Measurements from ENCODE around the gene FAM163B. TPM values are rescaled to one million over a fixed set of nuclear protein-coding genes. Genes with fewer than 3 reads are reported as not detected.

The FAM163B gene
- total and polyA plus RNA-seq, 4 donors, result 2.1 to 4.0 (median 3.4) TPM

- H3K36me3 ChIP-seq (ENCODE audit: control insufficient read depth in 4 of 4, insufficient read depth in 3 of 4, low read depth in 1 of 4, low read length in 3 of 4), result no peaks in the 10 kb centered on the region
- H3K27me3 ChIP-seq (ENCODE audit: control insufficient read depth in 4 of 4, insufficient read depth in 4 of 4, low read length in 3 of 4), result no peaks in the 10 kb centered on the region
- H3K9me3 ChIP-seq (ENCODE audit: control insufficient read depth in 4 of 4, low read length in 3 of 4), result no peaks in the 10 kb centered on the region
- WGBS, result 68% methylated on average over 27 of the region's 27 CpGs
- TF ChIP-seq TAF1 (conservative IDR thresholded peaks at IDR 0.05) (no peak), HNF4A (conservative IDR thresholded peaks at IDR 0.05) (no peak), SP1 (IDR thresholded peaks at IDR 0.05) (no peak), YY1 (IDR thresholded peaks at IDR 0.05) (no peak), RXRA (IDR thresholded peaks at IDR 0.05) (no peak), RAD21 (IDR thresholded peaks at IDR 0.05) (no peak), JUND (IDR thresholded peaks at IDR 0.05) (no peak), NR2F2 (IDR thresholded peaks at IDR 0.05) (no peak), GABPA (IDR thresholded peaks at IDR 0.05 in 1 of 2, conservative IDR thresholded peaks at IDR 0.05 in 1 of 2) (no peak), MAX (IDR thresholded peaks at IDR 0.05) (no peak), EGR1 (IDR thresholded peaks at IDR 0.05; ENCODE audit: low read depth in 2 of 2) (no peak), FOXA2 (IDR thresholded peaks at IDR 0.05) (no peak)
- TF ChIP-seq, protein P1, sequence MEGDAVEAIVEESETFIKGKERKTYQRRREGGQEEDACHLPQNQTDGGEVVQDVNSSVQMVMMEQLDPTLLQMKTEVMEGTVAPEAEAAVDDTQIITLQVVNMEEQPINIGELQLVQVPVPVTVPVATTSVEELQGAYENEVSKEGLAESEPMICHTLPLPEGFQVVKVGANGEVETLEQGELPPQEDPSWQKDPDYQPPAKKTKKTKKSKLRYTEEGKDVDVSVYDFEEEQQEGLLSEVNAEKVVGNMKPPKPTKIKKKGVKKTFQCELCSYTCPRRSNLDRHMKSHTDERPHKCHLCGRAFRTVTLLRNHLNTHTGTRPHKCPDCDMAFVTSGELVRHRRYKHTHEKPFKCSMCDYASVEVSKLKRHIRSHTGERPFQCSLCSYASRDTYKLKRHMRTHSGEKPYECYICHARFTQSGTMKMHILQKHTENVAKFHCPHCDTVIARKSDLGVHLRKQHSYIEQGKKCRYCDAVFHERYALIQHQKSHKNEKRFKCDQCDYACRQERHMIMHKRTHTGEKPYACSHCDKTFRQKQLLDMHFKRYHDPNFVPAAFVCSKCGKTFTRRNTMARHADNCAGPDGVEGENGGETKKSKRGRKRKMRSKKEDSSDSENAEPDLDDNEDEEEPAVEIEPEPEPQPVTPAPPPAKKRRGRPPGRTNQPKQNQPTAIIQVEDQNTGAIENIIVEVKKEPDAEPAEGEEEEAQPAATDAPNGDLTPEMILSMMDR (IDR thresholded peaks at IDR 0.05; ENCODE audit: low read depth, low read length, missing input control), result no peak
- no peak overlapping the region for H3K4me3 ChIP-seq (ENCODE audit: low read depth in 1 of 3, low read length in 3 of 3)
- H3K4me1 ChIP-seq (ENCODE audit: control insufficient read depth in 4 of 4, insufficient read depth in 4 of 4, low read length in 3 of 4), result no peaks in the 10 kb centered on the region
- no peak overlapping the region for H3K9ac ChIP-seq (ENCODE audit: low read depth in 1 of 2, low read length in 2 of 2)
- no peak overlapping the region for H3K27ac ChIP-seq (ENCODE audit: low read depth in 1 of 2, low read length in 2 of 2)
- no peak for DNase-seq (ENCODE audit: low spot score)
Measured at GRCh38 chr9:133632806-133633680, 23.9 kb upstream of the FAM163B start.

GRCh38 chr9:133631111-133631510 lies 21.9 kb upstream of the FAM163B start:
- no peaks in the 10 kb centered on the region for H3K27me3 ChIP-seq (ENCODE audit: control insufficient read depth in 4 of 4, insufficient read depth in 4 of 4, low read length in 3 of 4)

More at GRCh38 chr9:133631111-133631510, 21.9 kb upstream of the FAM163B start:
- H3K9me3 ChIP-seq (ENCODE audit: control insufficient read depth in 4 of 4, low read length in 3 of 4), result no peaks in the 10 kb centered on the region
- no peaks in the 10 kb centered on the region for H3K4me1 ChIP-seq (ENCODE audit: control insufficient read depth in 4 of 4, insufficient read depth in 4 of 4, low read length in 3 of 4)
- no peak for DNase-seq (ENCODE audit: low spot score)
- H3K9ac ChIP-seq (ENCODE audit: low read depth in 1 of 2, low read length in 2 of 2), result no peak overlapping the region
- no peaks in the 10 kb centered on the region for H3K36me3 ChIP-seq (ENCODE audit: control insufficient read depth in 4 of 4, insufficient read depth in 3 of 4, low read depth in 1 of 4, low read length in 3 of 4)
- H3K4me3 ChIP-seq (ENCODE audit: low read depth in 1 of 3, low read length in 3 of 3), result no peak overlapping the region
- H3K27ac ChIP-seq (ENCODE audit: low read depth in 1 of 2, low read length in 2 of 2), result no peak overlapping the region
- no peak for TF ChIP-seq TAF1 (conservative IDR thresholded peaks at IDR 0.05)
- TF ChIP-seq MAX (IDR thresholded peaks at IDR 0.05), result no peak
- TF ChIP-seq HNF4G (IDR thresholded peaks at IDR 0.05), result no peak
- no peak for TF ChIP-seq JUND (IDR thresholded peaks at IDR 0.05)
- no peak for TF ChIP-seq FOXA2 (IDR thresholded peaks at IDR 0.05)
- TF ChIP-seq FOXA1 (IDR thresholded peaks at IDR 0.05), result no peak
- TF ChIP-seq EGR1 (IDR thresholded peaks at IDR 0.05; ENCODE audit: low read depth in 2 of 2), result no peak
- TF ChIP-seq REST (IDR thresholded peaks at IDR 0.05), result no peak
- no peak for TF ChIP-seq SP1 (IDR thresholded peaks at IDR 0.05)
- TF ChIP-seq ATF3 (IDR thresholded peaks at IDR 0.05), result no peak
- TF ChIP-seq NR2F2 (IDR thresholded peaks at IDR 0.05), result no peak
- TF ChIP-seq RXRA (IDR thresholded peaks at IDR 0.05), result no peak
- TF ChIP-seq, protein P1 (IDR thresholded peaks at IDR 0.05; ENCODE audit: low read depth, low read length, missing input control), result no peak
- 92% methylated on average over 12 of the region's 12 CpGs for WGBS

Data from liver (tissue), 9 donors.